ENCODE results near the gene CANX. TPM values are rescaled to one million over a fixed set of nuclear protein-coding genes. Genes with fewer than 3 reads are reported as not detected.

Gene CANX
- total RNA-seq, 1 donor, result 149 TPM

- no peak for DNase-seq (ENCODE audit: low read depth in 2 of 3, low spot score in 2 of 3)
Observed at GRCh38 chr5:179773686-179774040, 74.9 kb downstream of the CANX start.

DNA sequence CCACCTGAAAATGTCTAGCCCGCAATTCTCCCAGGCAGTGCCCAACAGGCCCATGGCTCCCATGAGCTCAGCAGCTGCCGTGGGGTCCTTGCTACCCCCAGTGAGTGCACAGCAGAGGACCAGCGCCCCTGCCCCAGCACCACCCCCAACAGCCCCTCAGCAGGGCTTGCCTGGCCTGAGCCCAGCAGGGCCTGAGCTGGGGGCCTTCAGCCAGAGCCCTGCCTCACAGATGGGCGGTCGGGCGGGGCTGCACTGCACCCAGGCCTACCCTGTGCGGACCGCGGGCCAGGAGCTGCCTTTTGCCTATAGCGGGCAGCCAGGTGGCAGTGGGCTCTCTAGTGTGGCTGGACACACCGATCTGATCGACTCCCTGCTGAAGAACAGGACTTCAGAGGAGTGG, 75.7 kb downstream of the CANX start:
- DNase-seq (ENCODE audit: low read depth in 2 of 3, low spot score in 2 of 3), result no peak

DNA sequence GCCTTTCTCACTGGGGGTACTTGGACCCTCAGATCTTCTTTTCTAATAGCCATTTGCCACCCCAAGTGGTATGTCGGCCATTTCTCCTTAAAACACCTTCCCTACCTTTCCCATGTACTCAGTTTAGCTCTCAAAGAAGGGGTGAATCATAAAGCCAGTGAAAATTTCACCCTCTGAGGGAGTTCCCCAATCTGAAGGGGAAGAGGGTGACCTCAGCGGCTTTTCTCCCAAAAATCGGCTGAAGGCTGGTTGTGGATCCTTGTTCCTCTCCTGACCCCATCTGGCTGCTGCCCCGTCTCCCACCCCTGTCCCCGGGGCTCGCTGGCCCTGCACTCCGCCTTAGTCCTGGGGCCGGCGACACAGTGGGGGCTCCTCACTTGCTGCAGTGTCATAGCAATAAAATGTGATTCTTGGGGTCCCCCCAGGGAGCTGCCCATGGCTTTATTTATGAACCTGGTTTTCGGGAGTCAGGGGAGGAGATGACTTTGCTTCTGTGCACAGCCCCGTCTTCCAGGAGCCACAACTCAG, 77.7 kb downstream of the CANX start:
- no peak for DNase-seq (ENCODE audit: low read depth in 2 of 3, low spot score in 2 of 3)

GRCh38 chr5:179777456-179777855, 78.7 kb downstream of the CANX start:
- DNase-seq (ENCODE audit: low read depth in 2 of 3, low spot score in 2 of 3), result no peak

DNA sequence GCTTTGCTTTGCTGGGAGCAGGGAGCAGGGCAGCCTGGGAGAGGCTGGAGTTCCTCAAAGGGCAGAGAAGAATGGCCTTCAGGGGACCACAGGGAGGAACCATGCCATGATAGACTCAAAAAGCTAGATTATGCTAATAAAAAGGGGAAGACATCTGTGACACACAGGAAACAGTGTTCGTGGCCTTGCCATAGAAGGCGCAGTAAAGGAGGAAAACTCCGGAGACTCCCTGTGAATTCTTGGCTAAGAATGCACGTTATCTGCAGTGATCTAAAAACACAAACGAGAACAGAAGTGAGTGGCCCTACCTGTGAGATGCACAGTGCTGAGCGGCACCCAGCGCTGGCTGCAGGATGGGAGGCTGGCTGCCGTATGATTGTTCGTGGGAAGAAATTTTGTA, 79.1 kb downstream of the CANX start:
- no peak for DNase-seq (ENCODE audit: low read depth in 2 of 3, low spot score in 2 of 3)

- no peak for DNase-seq (ENCODE audit: low read depth in 2 of 3, low spot score in 2 of 3)
Observed at GRCh38 chr5:179778591-179778990, 79.8 kb downstream of the CANX start.

DNA sequence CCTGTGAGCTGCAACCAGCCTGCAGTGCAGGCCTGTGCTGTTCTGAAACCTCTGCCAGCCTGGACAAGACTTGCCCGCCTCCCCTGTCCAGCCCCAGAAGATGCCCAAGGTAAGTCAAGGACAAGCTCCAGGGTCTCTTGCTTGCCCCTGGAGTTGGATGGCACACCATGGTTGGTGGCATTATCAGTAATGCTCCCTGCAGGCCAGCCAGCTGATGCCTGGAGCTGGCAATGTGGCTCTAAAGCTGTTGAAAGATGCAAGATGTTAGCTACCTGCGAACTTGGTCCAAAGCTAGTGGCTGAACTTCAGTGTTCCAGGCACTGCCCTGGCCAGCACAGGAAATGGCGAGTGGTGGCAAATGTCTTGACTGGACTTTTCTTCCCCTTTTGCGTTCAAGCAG, 81.1 kb downstream of the CANX start:
- no peak for DNase-seq (ENCODE audit: low read depth in 2 of 3, low spot score in 2 of 3)

DNA sequence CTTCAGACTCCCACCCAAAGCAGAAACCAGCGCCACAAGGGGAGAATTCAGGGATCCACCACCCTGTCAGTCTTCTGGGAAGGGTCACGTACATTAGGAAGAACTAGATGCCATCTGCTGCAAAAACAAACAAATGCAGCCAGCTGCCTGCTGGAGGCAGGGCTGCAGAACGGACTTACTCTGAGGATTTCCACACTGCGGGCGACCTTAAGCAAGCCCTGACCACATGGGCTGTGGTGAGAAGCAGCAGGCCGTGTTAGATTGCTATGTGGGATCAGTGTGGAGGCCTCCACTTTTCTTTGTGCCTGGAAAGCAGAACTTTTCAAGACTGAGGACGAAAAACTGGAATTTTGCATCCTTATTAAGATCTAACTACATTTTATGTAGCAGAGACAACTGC, 81.6 kb downstream of the CANX start:
- DNase-seq (ENCODE audit: low read depth in 2 of 3, low spot score in 2 of 3), result no peak

Other genes with a start within 250 kb of the CANX start
- 38.2 TPM for gene RUFY1, start 148.4 kb upstream of the CANX start, total RNA-seq
- 420 TPM for gene HNRNPH1, start 75.3 kb upstream of the CANX start, total RNA-seq
- 1.3 TPM for gene CBY3, start 17.9 kb upstream of the CANX start, total RNA-seq
- gene MAML1, start 33.9 kb downstream of the CANX start, total RNA-seq, result 28.0 TPM
- 8.6 TPM for gene LTC4S, start 95.0 kb downstream of the CANX start, total RNA-seq
- gene MGAT4B, start 107.9 kb downstream of the CANX start, total RNA-seq, result 174 TPM
- gene SQSTM1, start 121.9 kb downstream of the CANX start, total RNA-seq, result 225 TPM
- 17.0 TPM for gene MRNIP, start 159.8 kb downstream of the CANX start, total RNA-seq
- gene TBC1D9B, start 208.9 kb downstream of the CANX start, total RNA-seq, result 72.2 TPM